ENCODE data around the gene ACACB.

DNA sequence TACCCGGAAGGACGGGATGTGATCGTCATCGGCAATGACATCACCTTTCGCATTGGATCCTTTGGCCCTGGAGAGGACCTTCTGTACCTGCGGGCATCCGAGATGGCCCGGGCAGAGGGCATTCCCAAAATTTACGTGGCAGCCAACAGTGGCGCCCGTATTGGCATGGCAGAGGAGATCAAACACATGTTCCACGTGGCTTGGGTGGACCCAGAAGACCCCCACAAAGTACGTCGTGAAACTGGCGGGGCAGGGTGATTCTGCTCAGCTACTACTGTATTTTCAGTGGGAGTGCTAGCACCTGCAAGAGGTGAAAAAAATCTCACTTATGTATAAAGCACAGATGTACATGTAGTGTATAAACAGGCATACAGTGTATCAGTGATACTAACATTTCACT is 129.8 kb downstream of the ACACB start:
- TF ChIP-seq, protein P1, sequence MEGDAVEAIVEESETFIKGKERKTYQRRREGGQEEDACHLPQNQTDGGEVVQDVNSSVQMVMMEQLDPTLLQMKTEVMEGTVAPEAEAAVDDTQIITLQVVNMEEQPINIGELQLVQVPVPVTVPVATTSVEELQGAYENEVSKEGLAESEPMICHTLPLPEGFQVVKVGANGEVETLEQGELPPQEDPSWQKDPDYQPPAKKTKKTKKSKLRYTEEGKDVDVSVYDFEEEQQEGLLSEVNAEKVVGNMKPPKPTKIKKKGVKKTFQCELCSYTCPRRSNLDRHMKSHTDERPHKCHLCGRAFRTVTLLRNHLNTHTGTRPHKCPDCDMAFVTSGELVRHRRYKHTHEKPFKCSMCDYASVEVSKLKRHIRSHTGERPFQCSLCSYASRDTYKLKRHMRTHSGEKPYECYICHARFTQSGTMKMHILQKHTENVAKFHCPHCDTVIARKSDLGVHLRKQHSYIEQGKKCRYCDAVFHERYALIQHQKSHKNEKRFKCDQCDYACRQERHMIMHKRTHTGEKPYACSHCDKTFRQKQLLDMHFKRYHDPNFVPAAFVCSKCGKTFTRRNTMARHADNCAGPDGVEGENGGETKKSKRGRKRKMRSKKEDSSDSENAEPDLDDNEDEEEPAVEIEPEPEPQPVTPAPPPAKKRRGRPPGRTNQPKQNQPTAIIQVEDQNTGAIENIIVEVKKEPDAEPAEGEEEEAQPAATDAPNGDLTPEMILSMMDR (conservative IDR thresholded peaks at IDR 0.05), result no peak
- no peak for TF ChIP-seq ZFX (IDR thresholded peaks at IDR 0.05)
